Stimulated activated CD8-positive, alpha-beta memory T cell treated with anti-CD3 and anti-CD28 coated beads, Interleukin-7, amount 100 ng/mL, for 4 hours (primary cell): ENCODE measurements around the gene AIM2.
A peak's percentile ranks its signal among the peaks of the same experiment; 100 is the strongest.
"Not testable (repeated sequence)": the region's sequence is repeated elsewhere in the genome, so short reads cannot be mapped to it uniquely, and the experiment has no call there.

Experiments
- DNase-seq, 2 donors: peaks; one replicate each; pipeline ENCODE4 v3.0.0-alpha.2; 2020; ENCODE audit warnings: low read depth in 2 of 2

AIM2 gene

GRCh38 chr1:159079525-159079924 lies 3.0 kb upstream of the AIM2 start:
- DNase-seq = no peak

DNA sequence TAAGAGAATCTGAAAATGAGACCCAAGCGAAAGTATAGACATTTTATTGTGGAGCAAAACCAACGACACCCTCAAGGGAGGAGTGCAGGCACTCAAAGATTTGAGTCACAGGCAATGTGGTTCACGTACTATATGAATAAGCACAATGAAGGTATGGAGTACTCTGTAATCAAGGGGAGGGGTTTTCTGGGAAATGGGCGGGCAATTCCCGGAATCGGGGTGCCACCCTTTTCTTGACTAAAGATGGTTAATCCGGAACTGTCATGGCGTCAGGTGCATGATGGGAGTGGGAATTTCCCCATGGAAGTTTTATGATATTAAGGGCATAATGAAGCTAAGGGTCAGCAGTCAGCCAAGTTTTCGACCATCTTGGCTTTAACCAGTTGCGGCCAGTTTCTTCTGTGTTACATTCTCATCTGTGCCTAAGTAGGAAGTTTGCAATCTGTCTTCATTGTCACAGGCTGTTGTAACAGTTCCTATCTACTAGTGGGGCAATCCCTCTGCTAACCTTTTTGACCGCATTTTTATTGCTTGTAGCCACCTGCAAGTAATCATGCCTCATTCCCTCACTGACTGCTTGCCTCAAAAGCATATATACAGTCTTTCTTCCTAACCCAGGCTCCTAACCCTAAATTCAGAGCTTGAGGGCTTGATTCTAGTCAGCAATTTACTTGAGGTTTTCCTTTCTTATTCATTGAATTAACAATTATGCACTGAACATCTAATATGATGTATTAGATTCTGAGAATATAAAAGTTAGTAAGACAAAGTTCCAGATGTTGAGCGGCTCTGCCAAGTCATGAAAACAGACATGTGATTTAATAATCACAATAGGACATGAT lies 775 bp upstream of the AIM2 start:
- DNase-seq = peak; percentile 73 to 91

- no peak for DNase-seq
Measured at GRCh38 chr1:159071970-159072582, 4.5 kb downstream of the AIM2 start.

GRCh38 chr1:159068886-159069285 lies 7.7 kb downstream of the AIM2 start:
- no peak for DNase-seq

DNA sequence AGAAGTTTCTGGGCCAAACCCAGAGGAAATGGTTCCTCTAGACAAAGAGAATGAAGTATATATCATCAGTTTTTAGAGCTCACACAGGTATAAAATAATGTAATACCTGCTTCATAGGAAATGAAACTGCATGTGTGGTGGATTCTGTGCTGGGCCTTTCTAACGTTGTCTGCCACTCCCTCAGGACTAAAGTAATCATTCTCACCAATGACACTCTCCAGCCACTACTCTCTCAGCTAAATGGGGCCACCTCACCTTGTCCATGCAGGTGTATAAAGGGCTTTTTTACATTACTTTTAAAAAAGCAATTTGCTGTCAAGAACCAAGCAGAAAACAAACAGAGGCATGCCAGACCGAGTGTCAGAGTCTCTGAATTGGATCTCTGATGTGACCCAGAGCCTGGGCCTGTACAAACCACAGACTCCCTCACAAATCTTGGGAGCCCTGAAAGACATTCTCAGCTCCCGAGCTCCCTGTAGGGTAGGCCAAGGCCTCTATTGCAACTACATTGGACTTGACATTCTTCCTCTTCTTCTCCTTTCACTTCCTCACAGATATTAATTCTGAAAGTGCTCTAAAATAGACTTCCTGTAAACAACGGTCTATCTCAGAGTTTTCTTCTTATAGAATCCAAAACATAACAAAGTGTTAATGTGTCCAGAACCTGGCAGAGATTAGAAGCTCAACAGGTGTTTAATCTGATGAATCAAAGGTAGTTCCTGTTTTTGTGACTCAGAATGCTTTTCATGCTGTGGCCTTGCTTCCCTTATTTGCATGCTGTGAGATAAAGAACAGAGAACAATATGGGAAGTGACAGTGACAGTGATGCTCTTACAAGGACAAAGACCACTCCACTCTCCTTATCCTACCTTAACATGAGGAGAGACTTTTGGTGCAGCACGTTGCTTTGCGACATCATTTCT lies 8.6 kb downstream of the AIM2 start:
- DNase-seq = no peak

GRCh38 chr1:159066108-159066507 lies 10.5 kb downstream of the AIM2 start:
- DNase-seq = no peak

- DNase-seq = no peak
Measured at GRCh38 chr1:159065106-159065505, 11.5 kb downstream of the AIM2 start.

DNA sequence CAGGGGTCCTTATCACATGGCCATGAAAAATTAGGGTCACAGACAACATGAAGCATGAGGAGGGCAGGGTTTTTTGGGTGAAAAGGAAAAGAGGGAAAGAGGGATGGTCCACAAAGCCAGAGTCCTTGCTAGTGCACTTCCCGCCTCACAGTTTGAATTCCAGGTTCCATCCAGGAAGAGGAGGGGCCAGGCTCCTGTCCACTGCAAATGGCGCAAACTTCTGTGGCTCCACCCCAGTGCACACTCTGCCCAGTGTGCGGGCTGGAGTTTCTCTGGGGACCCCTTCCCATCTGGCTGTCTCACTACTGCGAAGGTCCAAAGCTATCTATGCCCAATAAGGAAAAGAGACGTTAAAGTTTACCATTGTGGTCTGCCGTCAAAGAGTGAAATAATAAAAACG lies 17.8 kb downstream of the AIM2 start:
- no peak for DNase-seq

- no peak for DNase-seq
Measured at GRCh38 chr1:159056069-159056698, 20.4 kb downstream of the AIM2 start.

DNA sequence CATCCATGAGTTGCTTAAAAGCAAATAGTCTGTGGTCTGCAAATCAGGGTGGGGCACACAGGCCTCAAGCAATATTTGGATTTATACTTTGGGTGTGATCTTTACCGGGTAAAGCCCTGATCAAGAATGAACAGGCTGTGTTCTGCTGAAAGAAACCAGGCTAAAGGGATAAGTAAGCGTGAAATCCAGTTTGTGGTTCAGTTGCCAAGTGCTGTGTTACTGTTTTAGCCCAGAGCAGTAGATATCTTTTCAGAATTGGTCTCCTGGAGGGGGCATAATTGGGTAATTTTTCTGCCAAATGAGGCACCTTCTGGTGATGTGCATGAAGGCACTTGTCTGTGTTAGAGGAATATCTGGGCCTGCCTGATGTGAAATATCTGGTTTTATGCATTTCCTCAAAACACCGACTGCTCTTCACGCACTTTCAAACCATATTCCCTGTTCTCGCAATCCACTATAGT lies 21.4 kb downstream of the AIM2 start:
- DNase-seq = no peak

DNA sequence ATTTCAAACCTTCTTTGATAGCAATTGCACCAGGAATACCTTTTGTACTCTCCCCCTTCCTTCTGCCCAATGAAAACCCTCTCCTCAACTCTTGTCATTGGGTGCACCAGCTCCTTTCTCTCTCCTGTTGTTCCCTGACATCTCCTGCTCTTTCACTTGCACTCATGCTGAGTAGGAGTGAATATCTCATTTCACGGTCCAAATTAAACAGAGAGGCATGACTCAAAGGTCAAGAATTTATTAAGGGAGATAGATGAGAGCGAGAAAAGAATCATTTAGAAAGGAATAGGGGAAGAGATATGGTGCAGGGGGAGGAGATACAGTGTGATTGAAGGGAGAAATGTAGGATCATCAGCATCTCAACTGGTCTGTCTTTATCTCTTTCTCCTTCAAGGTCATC lies 22.1 kb downstream of the AIM2 start:
- DNase-seq = no peak

DNA sequence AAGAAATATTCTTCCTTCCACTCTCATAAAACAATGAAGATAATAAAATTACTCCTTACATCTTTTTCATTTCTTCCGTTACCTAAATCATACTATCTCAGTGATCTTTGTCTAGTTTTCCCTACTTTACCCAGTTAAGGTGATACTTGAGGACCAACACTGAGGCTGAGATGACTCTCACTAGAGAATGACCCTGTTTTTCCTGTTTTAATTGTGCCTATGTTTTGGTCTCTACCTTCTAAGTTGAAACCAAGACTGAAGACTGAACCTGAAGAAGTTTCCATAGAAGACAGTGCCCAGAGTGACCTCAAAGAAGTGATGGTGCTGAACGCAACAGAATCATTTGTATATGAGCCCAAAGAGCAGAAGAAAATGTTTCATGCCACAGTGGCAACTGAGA lies 25.1 kb downstream of the AIM2 start:
- no peak for DNase-seq

GRCh38 chr1:159046486-159046885 lies 30.1 kb downstream of the AIM2 start:
- DNase-seq = not testable (repeated sequence)

GRCh38 chr1:159040893-159041724 lies 35.5 kb downstream of the AIM2 start:
- no peak for DNase-seq

DNA sequence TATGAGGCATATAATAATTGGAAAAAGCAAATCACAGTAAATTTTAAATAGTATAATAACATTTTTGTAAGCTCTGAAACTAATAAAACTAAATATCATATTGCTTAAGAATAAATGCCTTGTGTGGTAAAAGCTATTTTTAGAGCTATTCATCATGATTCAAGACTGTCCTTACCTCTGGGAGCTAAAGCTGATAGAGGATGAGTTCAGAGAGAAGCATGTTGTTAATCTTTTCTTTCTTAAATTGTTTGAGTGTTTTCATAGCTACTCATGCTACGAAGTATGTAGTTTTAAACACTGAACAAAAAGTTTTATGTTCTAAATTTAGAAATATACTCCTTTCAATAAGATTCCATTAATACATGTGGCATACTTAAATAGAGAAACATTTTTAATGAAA lies 36.4 kb downstream of the AIM2 start:
- no peak for DNase-seq

- no peak for DNase-seq
Measured at GRCh38 chr1:159030877-159031447, 45.6 kb downstream of the AIM2 start.

DNA sequence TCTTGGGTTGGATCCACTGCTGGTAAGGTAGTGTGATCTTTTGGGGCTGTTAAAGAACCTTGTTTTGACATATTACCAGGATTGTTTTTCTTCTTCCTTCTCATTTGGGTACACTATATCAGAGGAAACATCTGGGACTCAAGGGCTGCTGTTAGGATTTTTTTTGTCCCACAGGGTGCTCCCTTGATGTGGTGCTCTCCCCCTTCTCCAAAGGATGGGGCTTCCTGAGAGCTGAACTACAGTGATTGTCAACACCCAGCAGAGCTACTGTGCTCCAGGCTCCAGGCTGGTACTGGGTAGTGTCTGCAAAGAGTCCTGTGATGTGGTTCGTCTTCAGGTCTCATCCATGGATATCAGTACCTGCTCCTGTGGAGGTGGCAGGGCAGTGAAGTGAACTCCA lies 46.3 kb downstream of the AIM2 start:
- no peak for DNase-seq

- DNase-seq = not testable (repeated sequence)
Measured at GRCh38 chr1:159026841-159027240, 49.7 kb downstream of the AIM2 start.

DNA sequence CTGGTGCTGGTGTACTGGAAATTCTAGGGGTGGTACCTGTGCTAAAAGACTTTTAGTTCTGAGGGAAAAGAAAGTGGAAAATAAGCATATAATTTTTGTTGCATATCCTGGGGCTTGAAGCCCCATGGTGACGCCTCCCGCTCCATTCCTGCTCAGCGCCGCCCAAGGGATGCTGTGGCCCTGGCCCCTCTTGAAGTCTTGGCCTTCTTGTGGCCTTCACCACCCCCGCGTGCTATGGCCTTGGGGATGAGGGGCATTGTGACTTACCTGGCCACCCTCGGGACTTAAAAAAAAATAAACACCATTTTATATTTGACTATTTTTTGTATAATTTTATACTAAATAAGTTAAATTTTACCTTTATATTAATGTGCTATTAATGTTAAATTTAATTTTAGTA lies 51.5 kb downstream of the AIM2 start:
- DNase-seq = no peak

DNA sequence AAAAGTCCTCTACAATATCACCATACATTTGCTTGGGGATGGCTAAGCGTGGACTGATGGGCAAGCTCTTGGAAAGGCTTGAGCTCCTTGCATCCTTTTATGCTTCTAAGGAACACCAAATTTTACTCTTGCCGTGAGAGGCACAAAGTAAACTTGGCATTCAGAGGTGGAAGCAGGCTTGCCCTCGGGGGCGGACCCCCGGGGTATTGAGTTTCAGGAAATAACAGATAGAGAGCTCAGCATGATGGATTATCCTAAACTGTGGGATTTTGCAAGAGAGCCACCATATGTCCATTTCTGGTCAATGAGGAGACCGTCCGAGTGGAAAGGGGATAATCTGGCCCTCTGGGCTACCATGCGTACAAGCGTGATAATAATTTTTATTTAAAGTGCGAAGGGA lies 52.8 kb downstream of the AIM2 start:
- DNase-seq = no peak
